Transverse colon (tissue), 4 donors: ENCODE measurements around the gene NCOA1. TPM values are rescaled to one million over a fixed set of nuclear protein-coding genes. Genes with fewer than 3 reads are reported as not detected.

Experiments
- DNase-seq: peaks from one replicate; pipeline ENCODE4 v3.0.0-alpha.2; 2019
- H3K27ac ChIP-seq, 4 donors: fragments of 200-600 bp; sonication (generic); 2 replicates each; pipeline ENCODE4 v1.5.1; 2016 to 2018; ENCODE audit warnings: inconsistent platforms in 4 of 4
- H3K27me3 ChIP-seq: fragments of 200-600 bp; sonication (generic); 2 replicates; pipeline ENCODE4 v1.5.1; 2017; ENCODE audit warnings: inconsistent platforms
- H3K36me3 ChIP-seq, 4 donors: fragments of 200-600 bp; sonication (generic); 2 replicates each; pipeline ENCODE4 v1.5.1; 2017 to 2019; ENCODE audit warnings: inconsistent platforms in 4 of 4
- H3K4me1 ChIP-seq, 4 donors: fragments of 200-600 bp; sonication (generic); 2 replicates each; pipeline ENCODE4 v1.5.1; 2017 to 2020; ENCODE audit warnings: inconsistent platforms in 4 of 4
- H3K4me3 ChIP-seq, 4 donors: fragments of 200-600 bp; sonication (generic); 1 replicate in 1 of 4; 2 replicates in 3 of 4; pipeline versions ENCODE4 v1.5.1 to v1.6.1; 2017 to 2019; ENCODE audit warnings: inconsistent platforms in 4 of 4
- H3K9me3 ChIP-seq, 2 donors: fragments of 200-600 bp; sonication (generic); 2 replicates each; pipeline ENCODE4 v1.5.1; 2017 to 2019; ENCODE audit warnings: inconsistent platforms in 2 of 2
- CTCF ChIP-seq, 5 experiments: fragments of 200-600 bp in 3 of 5; fragments of 450-650 bp in 2 of 5; sonication (generic) in 3 of 5; IDR thresholded peaks; 1 replicate in 2 of 5; 2 replicates in 3 of 5; pipeline ENCODE4 v1.5.1; 2016 to 2017; ENCODE audit warnings: antibody characterized with exemption in 5 of 5, inconsistent platforms in 3 of 5, mild to moderate bottlenecking in 2 of 5, moderate library complexity in 1 of 5
- EP300 ChIP-seq: sonication (generic); formaldehyde crosslinking; IDR thresholded peaks from one replicate; pipeline ENCODE4 v1.6.1; 2017; ENCODE audit warnings: antibody characterized with exemption, low read depth
- POLR2A ChIP-seq: fragments of 450-650 bp; IDR thresholded peaks from one replicate; pipeline ENCODE4 v1.6.1; 2016; ENCODE audit warnings: antibody characterized with exemption, mild to moderate bottlenecking, moderate library complexity
- POLR2AphosphoS5 ChIP-seq, 3 donors: sonication (generic); formaldehyde crosslinking; IDR thresholded peaks; one replicate each; pipeline ENCODE4 v1.6.1; 2016; ENCODE audit warnings: antibody characterized with exemption in 3 of 3
- WGBS, 2 donors: methylation state at CpG; one replicate each; pipeline ENCODE4 v1.1.5; 2018; ENCODE audit warnings: low coverage in 1 of 2; 5-methylcytosine and 5-hydroxymethylcytosine counted together
- in situ Hi-C, 4 donors: fragments of 200-750 bp; cut with MboI; loops; one replicate each; pipeline versions ENCODE4 v1.15.0 to v1.15.1; 2017; ENCODE audit warnings: low sequenced_read_pairs in 3 of 4, low pct_ligation_motif_present in 1 of 4, low pct_unique_long_range_greater_than_20kb in 1 of 4
- intact Hi-C: fragments of 100-400 bp; cut with DNase I; formaldehyde crosslinking; loops from one replicate; pipeline ENCODE4 v1.15.1; 2023; ENCODE audit warnings: low total_unique reads
- total RNA-seq, 4 donors: library from RNA; depleted of rRNA; stranded (reverse); fragments of >200 nt; gene quantifications; one replicate each; pipeline ENCODE4 v1.1.0, GENCODE V29; 2016

Gene NCOA1
- total RNA-seq, 4 donors from 2014 or later, result 32.9 to 56.5 (median 47.9) TPM

GRCh38 chr2:24768013-24768412 is 277.0 kb downstream of the NCOA1 start:
- in situ Hi-C loops (no loop called here), intact Hi-C loops (no loop called here)
- Histone ChIP-seq H3K4me1 (no peaks in the 10 kb centered on the region), H3K4me3 (no peak overlapping the region), H3K27me3 (no peaks in the 10 kb centered on the region), H3K36me3 (peaks cover 0 to 29% (median 7%) of the 10 kb centered on the region in 4 donors), H3K27ac (no peak overlapping the region), H3K9me3 (no peaks in the 10 kb centered on the region)
- 88 to 93% methylated on average over 2 to 5 of the region's 5 CpGs for WGBS, 2 donors
- no peak for DNase-seq
- TF ChIP-seq POLR2A (no peak), POLR2AphosphoS5 (IDR thresholded peaks at IDR 0.05) (no peak), EP300 (no peak), CTCF (IDR thresholded peaks at IDR 0.05) (no peak)

GRCh38 chr2:24768601-24769000 is 277.5 kb downstream of the NCOA1 start:
- H3K27me3 ChIP-seq, result no peaks in the 10 kb centered on the region
- no peaks in the 10 kb centered on the region for H3K9me3 ChIP-seq
- no peak for TF ChIP-seq CTCF (IDR thresholded peaks at IDR 0.05)
- no peak for TF ChIP-seq POLR2AphosphoS5 (IDR thresholded peaks at IDR 0.05)
- TF ChIP-seq EP300, result no peak
- TF ChIP-seq POLR2A, result no peak
- peaks cover 0 to 29% (median 7%) of the 10 kb centered on the region in 4 donors for H3K36me3 ChIP-seq
- no peak overlapping the region for H3K27ac ChIP-seq
- no peak overlapping the region for H3K4me3 ChIP-seq
- in situ Hi-C loops, result no loop called here
- 85 to 90% methylated on average over 6 to 7 of the region's 7 CpGs for WGBS, 2 donors
- no peaks in the 10 kb centered on the region for H3K4me1 ChIP-seq
- no peak for DNase-seq
- intact Hi-C loops, result no loop called here

- Histone ChIP-seq H3K4me3 (no peak overlapping the region), H3K27me3 (no peaks in the 10 kb centered on the region), H3K9me3 (no peaks in the 10 kb centered on the region), H3K36me3 (peaks cover 0 to 18% (median 3%) of the 10 kb centered on the region in 4 donors), H3K4me1 (no peaks in the 10 kb centered on the region), H3K27ac (no peak overlapping the region)
- intact Hi-C loops (no loop called here), in situ Hi-C loops (no loop called here)
- TF ChIP-seq EP300 (no peak), CTCF (IDR thresholded peaks at IDR 0.05) (no peak), POLR2A (no peak), POLR2AphosphoS5 (IDR thresholded peaks at IDR 0.05) (no peak)
- 92 to 98% methylated on average over 5 of the region's 5 CpGs for WGBS, 2 donors
- DNase-seq, result no peak
Measured at GRCh38 chr2:24771061-24771460, 280.0 kb downstream of the NCOA1 start.

- Histone ChIP-seq H3K36me3 (peaks cover 0 to 18% (median 3%) of the 10 kb centered on the region in 4 donors), H3K27me3 (no peaks in the 10 kb centered on the region), H3K4me1 (no peaks in the 10 kb centered on the region), H3K4me3 (no peak overlapping the region), H3K27ac (no peak overlapping the region), H3K9me3 (no peaks in the 10 kb centered on the region)
- no peak for DNase-seq
- 88 to 100% methylated on average over 1 to 5 of the region's 5 CpGs for WGBS, 2 donors
- intact Hi-C loops (no loop called here), in situ Hi-C loops (no loop called here)
- TF ChIP-seq EP300 (no peak), CTCF (IDR thresholded peaks at IDR 0.05) (no peak)
Measured at GRCh38 chr2:24771764-24772586, 280.9 kb downstream of the NCOA1 start.
